WTC11 (cell line): Measurements from ENCODE around the gene PRKD1.

Source experiments
- CREB1 ChIP-seq: sonication (generic); formaldehyde crosslinking; IDR thresholded peaks from 2 replicates; pipeline ENCODE4 v1.8.0; 2023; ENCODE audit warnings: mild to moderate bottlenecking, missing genetic modification reagents
- CREM ChIP-seq: sonication (generic); formaldehyde crosslinking; IDR thresholded peaks from 2 replicates; pipeline ENCODE4 v1.8.1; 2022; ENCODE audit warnings: mild to moderate bottlenecking, missing genetic modification reagents, moderate library complexity
- GABPB1 ChIP-seq: sonication (generic); formaldehyde crosslinking; IDR thresholded peaks from 2 replicates; pipeline ENCODE4 v1.8.1; 2023; ENCODE audit warnings: mild to moderate bottlenecking, missing genetic modification reagents
- NFE2L1 ChIP-seq: sonication (generic); formaldehyde crosslinking; IDR thresholded peaks from 2 replicates; pipeline ENCODE4 v1.8.1; 2023; ENCODE audit warnings: missing genetic modification reagents
- NFYB ChIP-seq: sonication (generic); formaldehyde crosslinking; conservative IDR thresholded peaks from 2 replicates; pipeline ENCODE4 v1.8.0; 2022; ENCODE audit warnings: low read depth, missing genetic modification reagents
- SMAD3 ChIP-seq: sonication (generic); formaldehyde crosslinking; IDR thresholded peaks from 2 replicates; pipeline ENCODE4 v1.8.0; 2022; ENCODE audit warnings: missing genetic modification reagents, mild to moderate bottlenecking, borderline replicate concordance
- ZNF263 ChIP-seq: sonication (generic); formaldehyde crosslinking; IDR thresholded peaks from 2 replicates; pipeline ENCODE4 v1.8.1; 2022; ENCODE audit warnings: low read depth, mild to moderate bottlenecking, moderate library complexity, missing genetic modification reagents
- TF ChIP-seq, protein P1 (sequence below): fragments of 200-600 bp; IDR thresholded peaks from 2 replicates; pipeline ENCODE4 v1.8.0; 2022; ENCODE audit warnings: antibody characterized with exemption
- TF ChIP-seq, protein P2 (sequence below): sonication (generic); formaldehyde crosslinking; IDR thresholded peaks from 2 replicates; pipeline ENCODE4 v1.8.0; 2022; ENCODE audit warnings: mild to moderate bottlenecking, missing genetic modification reagents
- TF ChIP-seq, protein P3 (sequence below): sonication (generic); formaldehyde crosslinking; conservative IDR thresholded peaks from 2 replicates; pipeline ENCODE4 v1.8.1; 2023; ENCODE audit warnings: mild to moderate bottlenecking, low read depth, missing genetic modification reagents, moderate library complexity
- TF ChIP-seq, protein P4 (sequence below): sonication (generic); formaldehyde crosslinking; IDR thresholded peaks from 2 replicates; pipeline ENCODE4 v1.8.0; 2022; ENCODE audit warnings: missing genetic modification reagents
- TF ChIP-seq, protein P5 (sequence below): sonication (generic); formaldehyde crosslinking; IDR thresholded peaks from 2 replicates; pipeline ENCODE4 v1.8.1; 2023; ENCODE audit warnings: mild to moderate bottlenecking, moderate library complexity, missing genetic modification reagents

DNA sequence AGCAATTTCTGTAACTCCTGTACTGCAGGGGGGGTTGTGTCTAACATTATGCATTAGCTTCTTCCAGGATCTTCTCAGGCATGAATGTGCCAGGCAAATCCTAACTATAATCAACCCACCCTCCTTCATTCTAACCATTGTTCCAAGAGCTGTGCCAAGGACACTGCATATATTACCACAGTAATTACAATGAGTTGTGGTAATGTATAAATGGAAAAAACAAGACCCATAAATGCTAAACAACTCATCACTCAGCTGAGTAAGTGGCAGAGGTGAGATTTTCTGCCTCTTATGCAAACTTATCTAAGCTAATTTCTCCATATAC, 80.6 kb downstream of the PRKD1 start:
- TF ChIP-seq, protein P1, sequence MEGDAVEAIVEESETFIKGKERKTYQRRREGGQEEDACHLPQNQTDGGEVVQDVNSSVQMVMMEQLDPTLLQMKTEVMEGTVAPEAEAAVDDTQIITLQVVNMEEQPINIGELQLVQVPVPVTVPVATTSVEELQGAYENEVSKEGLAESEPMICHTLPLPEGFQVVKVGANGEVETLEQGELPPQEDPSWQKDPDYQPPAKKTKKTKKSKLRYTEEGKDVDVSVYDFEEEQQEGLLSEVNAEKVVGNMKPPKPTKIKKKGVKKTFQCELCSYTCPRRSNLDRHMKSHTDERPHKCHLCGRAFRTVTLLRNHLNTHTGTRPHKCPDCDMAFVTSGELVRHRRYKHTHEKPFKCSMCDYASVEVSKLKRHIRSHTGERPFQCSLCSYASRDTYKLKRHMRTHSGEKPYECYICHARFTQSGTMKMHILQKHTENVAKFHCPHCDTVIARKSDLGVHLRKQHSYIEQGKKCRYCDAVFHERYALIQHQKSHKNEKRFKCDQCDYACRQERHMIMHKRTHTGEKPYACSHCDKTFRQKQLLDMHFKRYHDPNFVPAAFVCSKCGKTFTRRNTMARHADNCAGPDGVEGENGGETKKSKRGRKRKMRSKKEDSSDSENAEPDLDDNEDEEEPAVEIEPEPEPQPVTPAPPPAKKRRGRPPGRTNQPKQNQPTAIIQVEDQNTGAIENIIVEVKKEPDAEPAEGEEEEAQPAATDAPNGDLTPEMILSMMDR: no peak
- TF ChIP-seq SMAD3: no peak
- no peak for TF ChIP-seq CREB1 (CRISPR knock-in tag)
- TF ChIP-seq, protein P2, sequence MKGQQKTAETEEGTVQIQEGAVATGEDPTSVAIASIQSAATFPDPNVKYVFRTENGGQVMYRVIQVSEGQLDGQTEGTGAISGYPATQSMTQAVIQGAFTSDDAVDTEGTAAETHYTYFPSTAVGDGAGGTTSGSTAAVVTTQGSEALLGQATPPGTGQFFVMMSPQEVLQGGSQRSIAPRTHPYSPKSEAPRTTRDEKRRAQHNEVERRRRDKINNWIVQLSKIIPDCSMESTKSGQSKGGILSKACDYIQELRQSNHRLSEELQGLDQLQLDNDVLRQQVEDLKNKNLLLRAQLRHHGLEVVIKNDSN: no peak
- no peak for TF ChIP-seq NFE2L1
- no peak for TF ChIP-seq GABPB1 (CRISPR knock-in tag)
- TF ChIP-seq NFYB (CRISPR knock-in tag): no peak
- TF ChIP-seq, protein P3, sequence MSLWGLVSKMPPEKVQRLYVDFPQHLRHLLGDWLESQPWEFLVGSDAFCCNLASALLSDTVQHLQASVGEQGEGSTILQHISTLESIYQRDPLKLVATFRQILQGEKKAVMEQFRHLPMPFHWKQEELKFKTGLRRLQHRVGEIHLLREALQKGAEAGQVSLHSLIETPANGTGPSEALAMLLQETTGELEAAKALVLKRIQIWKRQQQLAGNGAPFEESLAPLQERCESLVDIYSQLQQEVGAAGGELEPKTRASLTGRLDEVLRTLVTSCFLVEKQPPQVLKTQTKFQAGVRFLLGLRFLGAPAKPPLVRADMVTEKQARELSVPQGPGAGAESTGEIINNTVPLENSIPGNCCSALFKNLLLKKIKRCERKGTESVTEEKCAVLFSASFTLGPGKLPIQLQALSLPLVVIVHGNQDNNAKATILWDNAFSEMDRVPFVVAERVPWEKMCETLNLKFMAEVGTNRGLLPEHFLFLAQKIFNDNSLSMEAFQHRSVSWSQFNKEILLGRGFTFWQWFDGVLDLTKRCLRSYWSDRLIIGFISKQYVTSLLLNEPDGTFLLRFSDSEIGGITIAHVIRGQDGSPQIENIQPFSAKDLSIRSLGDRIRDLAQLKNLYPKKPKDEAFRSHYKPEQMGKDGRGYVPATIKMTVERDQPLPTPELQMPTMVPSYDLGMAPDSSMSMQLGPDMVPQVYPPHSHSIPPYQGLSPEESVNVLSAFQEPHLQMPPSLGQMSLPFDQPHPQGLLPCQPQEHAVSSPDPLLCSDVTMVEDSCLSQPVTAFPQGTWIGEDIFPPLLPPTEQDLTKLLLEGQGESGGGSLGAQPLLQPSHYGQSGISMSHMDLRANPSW (CRISPR knock-in tag): no peak
- no peak for TF ChIP-seq CREM (CRISPR knock-in tag)
- no peak for TF ChIP-seq ZNF263 (CRISPR knock-in tag)
- TF ChIP-seq, protein P4, sequence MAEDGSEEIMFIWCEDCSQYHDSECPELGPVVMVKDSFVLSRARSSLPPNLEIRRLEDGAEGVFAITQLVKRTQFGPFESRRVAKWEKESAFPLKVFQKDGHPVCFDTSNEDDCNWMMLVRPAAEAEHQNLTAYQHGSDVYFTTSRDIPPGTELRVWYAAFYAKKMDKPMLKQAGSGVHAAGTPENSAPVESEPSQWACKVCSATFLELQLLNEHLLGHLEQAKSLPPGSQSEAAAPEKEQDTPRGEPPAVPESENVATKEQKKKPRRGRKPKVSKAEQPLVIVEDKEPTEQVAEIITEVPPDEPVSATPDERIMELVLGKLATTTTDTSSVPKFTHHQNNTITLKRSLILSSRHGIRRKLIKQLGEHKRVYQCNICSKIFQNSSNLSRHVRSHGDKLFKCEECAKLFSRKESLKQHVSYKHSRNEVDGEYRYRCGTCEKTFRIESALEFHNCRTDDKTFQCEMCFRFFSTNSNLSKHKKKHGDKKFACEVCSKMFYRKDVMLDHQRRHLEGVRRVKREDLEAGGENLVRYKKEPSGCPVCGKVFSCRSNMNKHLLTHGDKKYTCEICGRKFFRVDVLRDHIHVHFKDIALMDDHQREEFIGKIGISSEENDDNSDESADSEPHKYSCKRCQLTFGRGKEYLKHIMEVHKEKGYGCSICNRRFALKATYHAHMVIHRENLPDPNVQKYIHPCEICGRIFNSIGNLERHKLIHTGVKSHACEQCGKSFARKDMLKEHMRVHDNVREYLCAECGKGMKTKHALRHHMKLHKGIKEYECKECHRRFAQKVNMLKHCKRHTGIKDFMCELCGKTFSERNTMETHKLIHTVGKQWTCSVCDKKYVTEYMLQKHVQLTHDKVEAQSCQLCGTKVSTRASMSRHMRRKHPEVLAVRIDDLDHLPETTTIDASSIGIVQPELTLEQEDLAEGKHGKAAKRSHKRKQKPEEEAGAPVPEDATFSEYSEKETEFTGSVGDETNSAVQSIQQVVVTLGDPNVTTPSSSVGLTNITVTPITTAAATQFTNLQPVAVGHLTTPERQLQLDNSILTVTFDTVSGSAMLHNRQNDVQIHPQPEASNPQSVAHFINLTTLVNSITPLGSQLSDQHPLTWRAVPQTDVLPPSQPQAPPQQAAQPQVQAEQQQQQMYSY (CRISPR knock-in tag): no peak
- TF ChIP-seq, protein P5, sequence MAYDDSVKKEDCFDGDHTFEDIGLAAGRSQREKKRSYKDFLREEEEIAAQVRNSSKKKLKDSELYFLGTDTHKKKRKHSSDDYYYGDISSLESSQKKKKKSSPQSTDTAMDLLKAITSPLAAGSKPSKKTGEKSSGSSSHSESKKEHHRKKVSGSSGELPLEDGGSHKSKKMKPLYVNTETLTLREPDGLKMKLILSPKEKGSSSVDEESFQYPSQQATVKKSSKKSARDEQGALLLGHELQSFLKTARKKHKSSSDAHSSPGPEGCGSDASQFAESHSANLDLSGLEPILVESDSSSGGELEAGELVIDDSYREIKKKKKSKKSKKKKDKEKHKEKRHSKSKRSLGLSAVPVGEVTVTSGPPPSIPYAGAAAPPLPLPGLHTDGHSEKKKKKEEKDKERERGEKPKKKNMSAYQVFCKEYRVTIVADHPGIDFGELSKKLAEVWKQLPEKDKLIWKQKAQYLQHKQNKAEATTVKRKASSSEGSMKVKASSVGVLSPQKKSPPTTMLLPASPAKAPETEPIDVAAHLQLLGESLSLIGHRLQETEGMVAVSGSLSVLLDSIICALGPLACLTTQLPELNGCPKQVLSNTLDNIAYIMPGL (CRISPR knock-in tag): no peak
